Panc1 (cell line): Measurements from ENCODE around the gene CBX3. TPM values are rescaled to one million over a fixed set of nuclear protein-coding genes. Genes with fewer than 3 reads are reported as not detected.
"Not testable (repeated sequence)": the region's sequence is repeated elsewhere in the genome, so short reads cannot be mapped to it uniquely, and the experiment has no call there.

Experiments used
- ATAC-seq: fragments of 200-7000 bp; cut with Tn5 transposase; 2 replicates; pipeline ENCODE4 v1.9.1; 2020; ENCODE audit warnings: mild to moderate bottlenecking, moderate library complexity
- BruUV-seq: library from RNA; stranded (reverse); fragments of 400-500 nt; replicated peaks from 2 replicates; lab custom pipeline; 2021; lab: Mats Ljungman, UMichigan
- CTCF ChIA-PET: fragments of 300-600 bp; sonication (Branson Sonifier 250); formaldehyde crosslinking; loops from one replicate; lab custom pipeline; 2022; ENCODE audit warnings: antibody characterized with exemption; lab: Charles Lee
- POLR2A ChIA-PET: fragments of 300-600 bp; sonication (Branson Sonifier 250); formaldehyde crosslinking; loops from one replicate; lab custom pipeline; 2022; ENCODE audit warnings: antibody characterized with exemption; lab: Charles Lee
- DNase-seq: peaks from one replicate; pipeline ENCODE4 v3.0.0-alpha.2; 2010; ENCODE audit warnings: low read depth, low spot score
- H3K27ac ChIP-seq: 2 replicates; pipeline ENCODE4 v1.5.1; 2011; ENCODE audit warnings: mild to moderate bottlenecking, low read length, inconsistent platforms
- H3K27me3 ChIP-seq: fragments of 200-500 bp; sonication (Bioruptor generic); 2 replicates; pipeline ENCODE4 v1.6.0; 2014; ENCODE audit warnings: low read length, inconsistent platforms; ENCODE audit not compliant: control insufficient read depth, insufficient read depth
- H3K36me3 ChIP-seq: fragments of 200-500 bp; sonication (Bioruptor generic); 2 replicates; pipeline ENCODE4 v1.5.1; 2014; ENCODE audit warnings: inconsistent platforms, mild to moderate bottlenecking, low read length, moderate library complexity; ENCODE audit not compliant: control insufficient read depth, insufficient read depth
- H3K4me1 ChIP-seq: 2 replicates; pipeline ENCODE4 v1.5.1; 2011; ENCODE audit warnings: inconsistent platforms, mild to moderate bottlenecking, low read length, moderate library complexity; ENCODE audit not compliant: control insufficient read depth, insufficient read depth
- H3K4me3 ChIP-seq, 2 experiments: 2 replicates each; pipeline ENCODE4 v1.5.1; 2011 to 2012; ENCODE audit warnings: low read depth in 2 of 2, low read length in 2 of 2, mild to moderate bottlenecking in 2 of 2, inconsistent platforms in 1 of 2, moderate library complexity in 1 of 2
- H3K9me3 ChIP-seq: fragments of 200-500 bp; sonication (Bioruptor generic); 2 replicates; pipeline ENCODE4 v1.5.1; 2014; ENCODE audit warnings: low read depth, mild to moderate bottlenecking, inconsistent platforms, low read length, moderate library complexity; ENCODE audit not compliant: control insufficient read depth, insufficient read depth
- SIN3A ChIP-seq: IDR thresholded peaks from 2 replicates; pipeline ENCODE4 v1.6.1; 2012; ENCODE audit warnings: low read depth, mild to moderate bottlenecking, low read length, moderate library complexity, borderline replicate concordance; ENCODE audit not compliant: insufficient read depth
- in situ Hi-C: cut with HindIII; loops from 2 replicates; pipeline ENCODE4 v1.10.0; 2016; ENCODE audit warnings: low sequenced_read_pairs, low pct_unique_long_range_greater_than_20kb
- intact Hi-C: fragments of 100-400 bp; cut with micrococcal nuclease; formaldehyde crosslinking; loops from one replicate; pipeline ENCODE4 v1.10.0; 2022; ENCODE audit not compliant: unreplicated experiment
- total RNA-seq: library from RNA; stranded (reverse); gene quantifications from one replicate; pipeline ENCODE4 v1.2.1, GENCODE V29; 2021; ENCODE audit not compliant: unreplicated experiment

CBX3 gene
- total RNA-seq, 1 experiment from 2014 or later, result 308 TPM

DNA sequence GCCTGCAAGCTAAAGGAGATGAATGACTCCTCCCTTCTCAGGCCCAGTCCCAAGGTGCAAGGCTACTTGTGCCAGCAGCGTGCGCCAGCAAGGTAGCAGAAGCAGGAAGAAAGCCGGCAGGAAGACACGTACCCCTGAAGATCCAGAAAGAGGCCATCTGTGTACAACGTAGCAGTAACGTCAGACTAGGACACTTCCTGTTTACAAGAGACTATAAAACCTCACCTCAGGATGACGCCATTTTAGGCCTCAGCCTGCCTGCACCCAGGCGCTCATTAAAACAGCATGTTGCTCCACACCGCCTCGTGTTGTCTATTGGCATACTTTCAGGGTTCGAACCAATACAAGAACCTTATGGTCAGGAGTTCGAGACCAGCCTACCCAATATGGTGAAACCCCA is 48.7 kb downstream of the CBX3 start:
- no peak for ATAC-seq
- TF ChIP-seq SIN3A, result no peak
- Histone ChIP-seq H3K27me3 (0 out of 2 replicates have a peak, but pooled peaks cover 2% of the 10 kb centered on the region), H3K4me1 (no peaks in the 10 kb centered on the region), H3K36me3 (no peaks in the 10 kb centered on the region), H3K27ac (no peak overlapping the region), H3K4me3 (no peak overlapping the region), H3K9me3 (no peaks in the 10 kb centered on the region)
- DNase-seq, result no peak
- no TSS peak for BruUV-seq
- ChIA-PET CTCF (no interaction called here), POLR2A (no interaction called here)
- in situ Hi-C loops, result no loop called here
- intact Hi-C loops, result no loop called here

DNA sequence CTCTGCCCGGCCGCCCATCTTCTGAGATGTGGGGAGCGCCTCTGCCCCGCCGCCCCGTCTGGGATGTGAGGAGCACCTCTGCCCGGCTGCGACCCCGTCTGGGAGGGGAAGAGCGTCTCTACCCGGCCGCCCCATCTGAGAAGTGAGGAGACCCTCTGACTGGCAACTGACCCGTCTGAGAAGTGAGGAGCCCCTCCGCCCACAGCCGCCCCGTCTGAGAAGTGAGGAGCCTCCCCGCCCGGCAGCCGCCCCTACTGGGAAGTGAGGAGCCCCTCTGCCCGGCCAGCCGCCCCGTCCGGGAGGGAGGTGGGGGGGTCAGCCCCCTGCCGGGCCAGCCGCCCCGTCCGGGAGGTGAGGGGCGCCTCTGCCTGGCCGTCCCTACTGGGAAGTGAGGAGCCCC is 60.3 kb downstream of the CBX3 start:
- H3K9me3 ChIP-seq, H3K36me3 ChIP-seq, intact Hi-C loops, H3K27ac ChIP-seq, H3K27me3 ChIP-seq, H3K4me1 ChIP-seq, POLR2A ChIA-PET, H3K4me3 ChIP-seq, BruUV-seq, in situ Hi-C loops, ATAC-seq, CTCF ChIA-PET, DNase-seq: not testable (repeated sequence)

Other genes with a start within 250 kb of the CBX3 start
- 78.5 TPM for gene NFE2L3, start 49.5 kb upstream of the CBX3 start, total RNA-seq
- 819 TPM for gene HNRNPA2B1, start 999 bp upstream of the CBX3 start, total RNA-seq
- 21.8 TPM for gene SNX10, start 90.1 kb downstream of the CBX3 start, total RNA-seq